Measurements from ENCODE around the gene CLRN3. TPM values are rescaled to one million over a fixed set of nuclear protein-coding genes. Genes with fewer than 3 reads are reported as not detected.
A peak's percentile ranks its signal among the peaks of the same experiment; 100 is the strongest.

The CLRN3 gene
- total RNA-seq, 1 donor from 2014 or later: not detected

- intact Hi-C loops (cut with DNase I): no loop called here
- Histone ChIP-seq H3K27me3 (no peaks in the 10 kb centered on the region), H3K36me3 (no peaks in the 10 kb centered on the region), H3K4me3 (no peak overlapping the region), H3K9me3 (no peaks in the 10 kb centered on the region), H3K27ac (no peak overlapping the region), H3K4me1 (no peaks in the 10 kb centered on the region)
- no peak for DNase-seq (ENCODE audit: low spot score in 2 of 2)
- TF ChIP-seq CTCF (IDR thresholded peaks at IDR 0.05): no peak
Observed at GRCh38 chr10:127935071-127935561, 42.4 kb upstream of the CLRN3 start.

GRCh38 chr10:127934383-127934782 lies 41.6 kb upstream of the CLRN3 start:
- no peaks in the 10 kb centered on the region for H3K4me1 ChIP-seq
- intact Hi-C loops (cut with DNase I): no loop called here
- no peak for TF ChIP-seq CTCF (IDR thresholded peaks at IDR 0.05)
- no peak for DNase-seq (ENCODE audit: low spot score in 2 of 2)
- no peaks in the 10 kb centered on the region for H3K27me3 ChIP-seq
- H3K9me3 ChIP-seq: no peaks in the 10 kb centered on the region
- no peak overlapping the region for H3K4me3 ChIP-seq
- no peaks in the 10 kb centered on the region for H3K36me3 ChIP-seq
- no peak overlapping the region for H3K27ac ChIP-seq

GRCh38 chr10:127933271-127933670 lies 40.5 kb upstream of the CLRN3 start:
- no peaks in the 10 kb centered on the region for H3K4me1 ChIP-seq
- TF ChIP-seq CTCF (IDR thresholded peaks at IDR 0.05): no peak
- DNase-seq (ENCODE audit: low spot score in 2 of 2): no peak
- H3K9me3 ChIP-seq: no peaks in the 10 kb centered on the region
- H3K27me3 ChIP-seq: no peaks in the 10 kb centered on the region
- no peak overlapping the region for H3K27ac ChIP-seq
- H3K4me3 ChIP-seq: no peak overlapping the region
- H3K36me3 ChIP-seq: no peaks in the 10 kb centered on the region
- intact Hi-C loops (cut with DNase I): no loop called here

- no peak overlapping the region for H3K4me3 ChIP-seq
- H3K9me3 ChIP-seq: no peaks in the 10 kb centered on the region
- H3K36me3 ChIP-seq: no peaks in the 10 kb centered on the region
- DNase-seq (ENCODE audit: low spot score in 2 of 2): no peak
- intact Hi-C loops (cut with DNase I): no loop called here
- no peak overlapping the region for H3K27ac ChIP-seq
- no peaks in the 10 kb centered on the region for H3K27me3 ChIP-seq
- TF ChIP-seq CTCF (IDR thresholded peaks at IDR 0.05): no peak
- H3K4me1 ChIP-seq: no peaks in the 10 kb centered on the region
Observed at GRCh38 chr10:127932521-127933270, 40.0 kb upstream of the CLRN3 start.

- no peak for TF ChIP-seq CTCF (IDR thresholded peaks at IDR 0.05)
- peaks cover 0 to 9% of the 10 kb centered on the region in 2 donors for H3K4me1 ChIP-seq
- DNase-seq (ENCODE audit: low spot score in 2 of 2): peak in 1 of 2 donors; percentile 21
- H3K9me3 ChIP-seq: no peaks in the 10 kb centered on the region
- no peaks in the 10 kb centered on the region for H3K27me3 ChIP-seq
- H3K4me3 ChIP-seq: no peak overlapping the region
- H3K27ac ChIP-seq: no peak overlapping the region
- no peaks in the 10 kb centered on the region for H3K36me3 ChIP-seq
- intact Hi-C loops (cut with DNase I): no loop called here
Observed at GRCh38 chr10:127928021-127928806, 35.5 kb upstream of the CLRN3 start.
